ENCODE results near the gene ZNF383. TPM values are rescaled to one million over a fixed set of nuclear protein-coding genes. Genes with fewer than 3 reads are reported as not detected.
"Not testable (repeated sequence)": the region's sequence is repeated elsewhere in the genome, so short reads cannot be mapped to it uniquely, and the experiment has no call there.

Gene ZNF383
- polyA plus RNA-seq, 3 donors, result 2.8 to 4.2 (median 3.5) TPM

DNA sequence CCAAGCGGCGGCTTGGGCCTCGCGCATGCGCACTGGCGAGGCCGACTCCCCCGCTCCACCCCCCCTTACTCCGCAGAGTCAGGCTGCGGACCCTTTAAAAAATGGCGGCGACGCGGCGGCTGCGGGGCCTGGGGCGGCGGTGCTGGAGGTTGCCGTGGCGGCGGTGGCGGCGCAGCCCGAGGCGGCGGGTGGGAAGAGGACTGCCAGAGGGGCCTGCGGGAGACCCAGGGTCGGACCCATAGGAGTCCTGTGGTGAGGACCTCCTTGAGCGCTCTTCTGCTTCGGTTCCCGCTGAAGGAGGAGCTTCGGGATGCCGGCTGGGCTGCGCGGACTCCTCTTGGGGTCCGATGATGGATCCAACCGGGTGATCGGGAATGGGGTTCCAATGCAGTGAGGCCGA, 71.2 kb downstream of the ZNF383 start:
- intact Hi-C loops (cut with micrococcal nuclease); DNase-seq; H3K4me3 Mint-ChIP-seq; H3K79me2 ChIP-seq (ENCODE audit: insufficient read depth, low read length); H3K36me3 Mint-ChIP-seq; H3K4me1 Mint-ChIP-seq; H3K4me2 ChIP-seq (replicated peaks; ENCODE audit: extremely low read depth, low read length, poor library complexity, severe bottlenecking); H3K27me3 ChIP-seq (ENCODE audit: control insufficient read depth in 2 of 2, insufficient read depth in 2 of 2, low read length in 2 of 2); H3K9ac ChIP-seq (ENCODE audit: insufficient read depth, low read length, poor library complexity, severe bottlenecking); H3K4me3 ChIP-seq (replicated peaks in 1 of 3; ENCODE audit: low read depth in 2 of 3, low read length in 3 of 3); H3K36me3 ChIP-seq (replicated peaks in 1 of 2; ENCODE audit: control insufficient read depth in 1 of 2, insufficient read depth in 2 of 2, low read length in 2 of 2); H3K27me3 Mint-ChIP-seq (ENCODE audit: low read depth in 3 of 3); H3K27ac ChIP-seq (ENCODE audit: low read depth in 1 of 2, low read length in 2 of 2); H3K27ac Mint-ChIP-seq; H3K4me1 ChIP-seq (ENCODE audit: control insufficient read depth in 1 of 2, insufficient read depth in 2 of 2, low read length in 2 of 2); H2AFZ ChIP-seq (ENCODE audit: insufficient read depth, low read depth, low read length, poor library complexity, severe bottlenecking); H4K20me1 ChIP-seq (ENCODE audit: insufficient read depth, low read length): not testable (repeated sequence)
- peaks cover 8 to 16% of the 10 kb centered on the region in 2 donors for H3K9me3 ChIP-seq (replicated peaks in 1 of 2; ENCODE audit: control insufficient read depth in 1 of 2, insufficient read depth in 1 of 2, low read length in 2 of 2)
- WGBS (ENCODE audit: insufficient coverage), result 96% methylated on average over 22 of the region's 39 CpGs
- peaks cover 6 to 12% (median 8%) of the 10 kb centered on the region in 7 donors for H3K9me3 Mint-ChIP-seq

DNA sequence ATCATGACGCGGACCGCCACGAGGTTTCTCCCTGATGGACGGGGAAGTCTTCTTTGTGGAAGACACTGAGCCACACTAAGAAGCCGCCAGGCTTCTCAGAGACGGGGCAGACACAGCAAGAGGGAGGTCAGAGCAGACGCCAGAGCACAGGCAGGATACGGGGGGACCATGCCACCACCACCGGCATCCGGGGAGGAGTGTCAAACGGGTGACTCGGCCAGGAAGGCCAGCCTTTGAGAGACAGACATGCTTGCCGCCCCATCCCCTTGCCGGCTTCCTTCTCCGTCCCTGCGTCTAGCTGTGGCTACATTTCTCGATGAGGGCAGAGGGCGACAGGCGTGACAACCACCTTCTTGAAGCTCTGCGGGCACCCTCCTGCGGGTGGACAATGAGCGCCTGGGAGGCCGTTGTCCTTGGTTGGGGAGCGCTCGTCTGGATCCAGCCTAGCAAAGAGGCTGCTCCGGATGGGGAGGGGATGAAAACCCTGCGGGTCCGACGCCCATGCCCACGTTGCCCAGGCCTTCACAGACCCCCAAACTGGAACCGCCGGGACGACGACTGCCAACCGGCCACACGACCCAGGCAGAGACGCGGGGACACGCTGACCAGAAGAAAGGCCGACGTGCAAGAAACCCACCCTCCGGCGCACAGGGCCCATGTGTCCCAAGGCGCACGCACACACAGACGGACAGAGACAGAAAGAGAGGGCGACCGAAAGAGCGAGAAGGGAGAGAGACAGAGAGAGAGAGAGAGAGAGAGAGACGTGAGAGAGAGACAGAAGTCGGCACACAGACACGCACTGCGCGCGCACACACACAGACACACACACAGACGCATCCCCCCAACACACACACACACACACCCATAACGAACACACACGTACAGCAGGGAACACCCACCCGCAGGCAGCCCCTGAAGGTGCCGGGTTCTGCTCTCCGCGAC, 75.3 kb downstream of the ZNF383 start:
- H3K79me2 ChIP-seq (ENCODE audit: insufficient read depth, low read length); H4K20me1 ChIP-seq (ENCODE audit: insufficient read depth, low read length); H3K9ac ChIP-seq (ENCODE audit: insufficient read depth, low read length, poor library complexity, severe bottlenecking); H3K4me3 Mint-ChIP-seq; intact Hi-C loops (cut with micrococcal nuclease); H2AFZ ChIP-seq (ENCODE audit: insufficient read depth, low read depth, low read length, poor library complexity, severe bottlenecking); H3K36me3 Mint-ChIP-seq; H3K4me1 ChIP-seq (ENCODE audit: control insufficient read depth in 1 of 2, insufficient read depth in 2 of 2, low read length in 2 of 2); H3K27ac ChIP-seq (ENCODE audit: low read depth in 1 of 2, low read length in 2 of 2); H3K4me2 ChIP-seq (replicated peaks; ENCODE audit: extremely low read depth, low read length, poor library complexity, severe bottlenecking); H3K27me3 Mint-ChIP-seq (ENCODE audit: low read depth in 3 of 3); H3K36me3 ChIP-seq (replicated peaks in 1 of 2; ENCODE audit: control insufficient read depth in 1 of 2, insufficient read depth in 2 of 2, low read length in 2 of 2); H3K27me3 ChIP-seq (ENCODE audit: control insufficient read depth in 2 of 2, insufficient read depth in 2 of 2, low read length in 2 of 2); H3K4me1 Mint-ChIP-seq; H3K27ac Mint-ChIP-seq; DNase-seq: not testable (repeated sequence)
- Histone ChIP-seq H3K9me3 (replicated peaks in 1 of 2; ENCODE audit: control insufficient read depth in 1 of 2, insufficient read depth in 1 of 2, low read length in 2 of 2) (peaks cover 8 to 16% of the 10 kb centered on the region in 2 donors), H3K4me3 (replicated peaks in 1 of 3; ENCODE audit: low read depth in 2 of 3, low read length in 3 of 3) (peak overlapping the region in 1 of 3 experiments; percentile 15)
- peaks cover 6 to 12% (median 7%) of the 10 kb centered on the region in 7 donors for H3K9me3 Mint-ChIP-seq
- WGBS (ENCODE audit: insufficient coverage), result 96% methylated on average over 25 of the region's 63 CpGs

DNA sequence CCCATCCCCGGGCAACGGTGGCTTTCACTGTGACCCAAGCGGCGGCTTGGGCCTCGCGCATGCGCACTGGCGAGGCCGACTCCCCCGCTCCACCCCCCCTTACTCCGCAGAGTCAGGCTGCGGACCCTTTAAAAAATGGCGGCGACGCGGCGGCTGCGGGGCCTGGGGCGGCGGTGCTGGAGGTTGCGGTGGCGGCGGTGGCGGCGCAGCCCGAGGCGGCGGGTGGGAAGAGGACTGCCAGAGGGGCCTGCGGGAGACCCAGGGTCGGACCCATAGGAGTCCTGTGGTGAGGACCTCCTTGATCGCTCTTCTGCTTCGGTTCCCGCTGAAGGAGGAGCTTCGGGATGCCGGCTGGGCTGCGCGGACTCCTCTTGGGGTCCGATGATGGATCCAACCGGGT, 76.2 kb downstream of the ZNF383 start:
- intact Hi-C loops (cut with micrococcal nuclease); H3K27me3 Mint-ChIP-seq (ENCODE audit: low read depth in 3 of 3): not testable (repeated sequence)
- H3K9me3 Mint-ChIP-seq, result peaks cover 6 to 11% (median 7%) of the 10 kb centered on the region in 7 donors

More for the DNA sequence above, 76.2 kb downstream of the ZNF383 start:
- H3K27ac ChIP-seq (ENCODE audit: low read depth in 1 of 2, low read length in 2 of 2); H3K9ac ChIP-seq (ENCODE audit: insufficient read depth, low read length, poor library complexity, severe bottlenecking); H2AFZ ChIP-seq (ENCODE audit: insufficient read depth, low read depth, low read length, poor library complexity, severe bottlenecking); H3K36me3 ChIP-seq (replicated peaks in 1 of 2; ENCODE audit: control insufficient read depth in 1 of 2, insufficient read depth in 2 of 2, low read length in 2 of 2); H4K20me1 ChIP-seq (ENCODE audit: insufficient read depth, low read length); H3K27me3 ChIP-seq (ENCODE audit: control insufficient read depth in 2 of 2, insufficient read depth in 2 of 2, low read length in 2 of 2); DNase-seq; H3K27ac Mint-ChIP-seq; H3K4me2 ChIP-seq (replicated peaks; ENCODE audit: extremely low read depth, low read length, poor library complexity, severe bottlenecking); H3K4me3 ChIP-seq (replicated peaks in 1 of 3; ENCODE audit: low read depth in 2 of 3, low read length in 3 of 3); H3K4me3 Mint-ChIP-seq; H3K79me2 ChIP-seq (ENCODE audit: insufficient read depth, low read length); H3K36me3 Mint-ChIP-seq; H3K4me1 ChIP-seq (ENCODE audit: control insufficient read depth in 1 of 2, insufficient read depth in 2 of 2, low read length in 2 of 2); H3K4me1 Mint-ChIP-seq: not testable (repeated sequence)
- peaks cover 8 to 13% of the 10 kb centered on the region in 2 donors for H3K9me3 ChIP-seq (replicated peaks in 1 of 2; ENCODE audit: control insufficient read depth in 1 of 2, insufficient read depth in 1 of 2, low read length in 2 of 2)
- no CpG with 5 or more reads among the region's 39 CpGs for WGBS (ENCODE audit: insufficient coverage)

Other genes with a start within 250 kb of the ZNF383 start
- gene ZNF420, start 139.8 kb upstream of the ZNF383 start, polyA plus RNA-seq, result 1 to 10 TPM; 1.4 to 2.5 (median 1.8) TPM
- 10 to 100 TPM in 2 of 3 donors, 1 to 10 TPM in 1; 6.4 to 25.5 (median 23.2) TPM for gene ZNF585A, start 45.5 kb upstream of the ZNF383 start, polyA plus RNA-seq
- gene ZNF585B, start 7.7 kb upstream of the ZNF383 start, polyA plus RNA-seq, result 1 to 10 TPM; 1.4 to 2.8 (median 2.6) TPM
- gene ZNF527, start 152.9 kb downstream of the ZNF383 start, polyA plus RNA-seq, result 1 to 10 TPM in 2 of 3 donors, under 1 TPM in 1; 0.83 to 1.6 (median 1.3) TPM
- 1 to 10 TPM in 1 of 3 donors, under 1 TPM in 2; 0.79 to 1.2 (median 0.83) TPM for gene ZNF569, start 249.2 kb downstream of the ZNF383 start, polyA plus RNA-seq

Data from CD14-positive monocyte (primary cell).